SK-N-MC (cell line): ENCODE data around the gene HOXC11.

Experiments
- DNase-seq: peaks from one replicate; pipeline ENCODE4 v3.0.0-alpha.2; 2011; ENCODE audit warnings: low read depth, low spot score
- H3K27ac ChIP-seq: fragments of 200-600 bp; sonication (generic); 2 replicates; pipeline ENCODE4 v1.5.1; 2016; ENCODE audit warnings: mixed run types
- H3K36me3 ChIP-seq: fragments of 200-600 bp; sonication (generic); 2 replicates; pipeline ENCODE4 v1.6.1; 2017; ENCODE audit warnings: antibody characterized with exemption, low read length, mixed read lengths; ENCODE audit not compliant: insufficient read depth
- H3K4me3 ChIP-seq: fragments of 200-600 bp; sonication (generic); 2 replicates; pipeline ENCODE4 v1.5.1; 2016
- H3K9ac ChIP-seq: fragments of 200-600 bp; sonication (generic); 2 replicates; pipeline ENCODE4 v1.8.0; 2017; ENCODE audit warnings: mixed run types, mixed read lengths; ENCODE audit not compliant: insufficient read length
- H3K9me3 ChIP-seq: fragments of 200-600 bp; sonication (generic); 2 replicates; pipeline ENCODE4 v1.6.1; 2017; ENCODE audit warnings: low read depth, mild to moderate bottlenecking, antibody characterized with exemption, low read length, moderate library complexity, mixed read lengths
- EZH2 ChIP-seq: fragments of 200-600 bp; sonication (generic); IDR thresholded peaks from one replicate; pipeline ENCODE4 v1.6.1; 2017; ENCODE audit warnings: antibody characterized with exemption
- FOXP2 ChIP-seq: optimal IDR thresholded peaks from 2 replicates; pipeline ENCODE3; 2011; ENCODE audit warnings: mild to moderate bottlenecking, moderate library complexity; ENCODE audit not compliant: insufficient read depth; ENCODE audit errors: extremely low read length, control extremely low read depth
- POLR2AphosphoS5 ChIP-seq: IDR thresholded peaks from 2 replicates; pipeline ENCODE4 v1.6.1; 2012; ENCODE audit warnings: mild to moderate bottlenecking, low read depth, low read length, borderline replicate concordance

HOXC11 gene

DNA sequence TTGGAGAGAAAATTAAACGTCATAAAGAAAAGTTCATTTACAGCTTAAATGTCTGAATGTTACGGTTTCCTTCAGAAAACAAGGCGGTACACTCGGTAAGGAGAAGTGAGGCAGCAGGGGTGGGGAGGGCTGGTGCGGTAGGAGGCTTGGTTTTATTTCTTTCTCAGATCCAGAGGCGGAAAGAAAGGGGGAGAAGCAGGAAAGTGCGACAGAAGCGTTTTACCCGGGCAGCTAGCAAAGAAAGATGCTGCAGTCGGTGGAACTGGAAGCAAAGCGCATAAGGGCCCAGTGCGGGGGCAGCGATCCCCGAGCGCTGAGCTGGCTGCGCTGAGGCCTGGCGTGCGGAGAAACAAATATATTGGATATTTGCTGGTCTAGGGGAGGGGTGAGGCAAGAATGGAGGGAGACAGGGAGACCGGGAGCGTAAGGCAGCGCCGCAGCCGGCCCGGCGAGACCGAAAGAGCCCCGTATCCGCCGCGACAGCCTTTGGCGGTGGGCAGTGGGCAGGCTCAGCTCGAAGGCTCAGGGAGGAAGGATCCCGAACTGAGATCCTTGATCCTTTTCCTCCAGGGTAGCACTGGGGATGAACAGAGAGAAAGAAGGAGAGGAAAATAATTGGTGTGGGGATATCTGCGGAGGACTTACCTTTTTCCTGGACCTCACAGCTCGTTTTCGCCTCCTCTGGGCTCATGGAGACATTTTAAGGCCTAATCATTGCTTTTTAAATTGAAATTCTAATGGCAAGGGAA is 6.4 kb upstream of the HOXC11 start:
- peak overlapping the region; percentile 94 for H3K4me3 ChIP-seq
- H3K9ac ChIP-seq: peak overlapping the region; percentile 84
- no peak for TF ChIP-seq FOXP2
- TF ChIP-seq POLR2AphosphoS5: no peak; the same call in 1 of the 2 replicates
- H3K36me3 ChIP-seq: peaks cover 25% of the 10 kb centered on the region
- peak overlapping the region; percentile 94 for H3K27ac ChIP-seq
- DNase-seq: no peak
- H3K9me3 ChIP-seq: no peaks in the 10 kb centered on the region

DNA sequence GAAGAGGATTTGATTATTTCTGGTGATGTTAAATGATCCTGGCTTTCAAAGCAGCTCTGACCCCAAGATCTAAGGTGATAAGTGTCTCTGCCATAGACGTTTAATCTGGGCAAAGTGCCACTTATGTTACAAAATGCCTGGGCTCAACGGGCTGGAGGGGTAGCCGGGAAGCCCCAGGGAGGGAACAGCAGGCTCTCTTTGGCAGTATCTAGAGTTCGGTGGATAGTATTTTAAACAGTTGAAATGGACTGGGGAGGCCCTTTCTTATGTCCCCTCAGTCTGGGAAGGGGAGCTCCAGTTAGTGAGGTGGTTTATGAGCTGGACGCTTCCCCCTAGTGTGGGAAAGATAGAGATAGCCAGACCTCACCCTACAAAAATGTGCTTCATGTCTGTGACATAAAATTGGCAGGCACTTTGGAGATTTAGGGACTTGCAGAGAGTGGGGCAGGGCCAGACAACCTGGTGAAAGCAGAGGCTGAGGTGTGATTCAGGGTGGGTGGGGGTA is 5.5 kb upstream of the HOXC11 start:
- TF ChIP-seq FOXP2 (no peak), EZH2 (no peak), POLR2AphosphoS5 (no peak)
- no peak for DNase-seq
- Histone ChIP-seq H3K27ac (peak overlapping the region; percentile 94), H3K9me3 (no peaks in the 10 kb centered on the region), H3K9ac (peak overlapping the region; percentile 84), H3K36me3 (peaks cover 17% of the 10 kb centered on the region), H3K4me3 (peak overlapping the region; percentile 94)

DNA sequence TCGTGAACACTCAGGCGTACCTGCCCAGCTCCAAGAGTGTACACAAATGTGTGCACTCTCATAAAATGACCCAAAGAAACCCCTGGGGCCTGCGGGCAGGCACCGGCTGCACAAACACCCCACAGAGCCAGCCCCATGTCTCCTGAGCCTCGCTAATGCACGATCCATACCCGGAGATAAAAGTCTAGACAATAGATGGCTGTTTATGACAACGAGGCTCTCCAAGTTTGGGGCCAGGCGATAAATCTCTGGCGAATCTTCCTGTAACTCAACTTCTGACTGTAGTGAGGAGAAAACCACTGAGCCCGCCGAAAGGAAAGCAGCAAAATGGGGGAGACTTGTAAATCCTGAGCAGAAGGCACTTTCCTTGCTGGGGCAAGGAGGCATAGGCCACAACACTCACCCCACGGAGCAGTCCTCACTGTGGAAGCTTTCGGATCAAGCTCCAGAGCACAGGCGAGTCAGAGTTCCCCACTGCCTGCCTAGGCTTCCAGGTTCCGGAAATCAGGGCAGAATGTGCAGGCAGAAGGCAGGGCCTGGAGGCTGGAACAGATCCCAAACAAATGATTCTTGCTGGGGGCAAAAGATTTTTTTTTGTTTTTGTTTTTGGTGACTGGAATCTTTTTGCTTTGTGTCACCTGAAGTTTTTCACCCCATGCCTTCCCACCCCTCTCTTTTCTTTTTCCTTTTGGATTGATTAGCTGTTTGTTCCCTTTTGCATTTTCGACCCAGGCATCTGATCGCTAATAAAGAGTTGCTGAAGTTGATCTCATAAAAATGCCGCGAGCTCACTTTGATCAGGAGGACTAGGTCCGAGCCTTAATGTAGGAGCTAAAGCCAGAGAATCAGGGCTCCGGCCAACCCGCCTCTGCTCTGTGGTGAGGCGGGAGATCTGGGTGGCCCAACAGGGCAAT is 4.5 kb upstream of the HOXC11 start:
- TF ChIP-seq FOXP2 (peak; percentile 58), POLR2AphosphoS5 (no peak; the same call in 1 of the 2 replicates), EZH2 (no peak)
- Histone ChIP-seq H3K27ac (peak overlapping the region; percentile 94), H3K36me3 (peaks cover 12% of the 10 kb centered on the region), H3K9me3 (no peaks in the 10 kb centered on the region), H3K9ac (peak overlapping the region; percentile 84), H3K4me3 (peak overlapping the region; percentile 94)
- no peak for DNase-seq

DNA sequence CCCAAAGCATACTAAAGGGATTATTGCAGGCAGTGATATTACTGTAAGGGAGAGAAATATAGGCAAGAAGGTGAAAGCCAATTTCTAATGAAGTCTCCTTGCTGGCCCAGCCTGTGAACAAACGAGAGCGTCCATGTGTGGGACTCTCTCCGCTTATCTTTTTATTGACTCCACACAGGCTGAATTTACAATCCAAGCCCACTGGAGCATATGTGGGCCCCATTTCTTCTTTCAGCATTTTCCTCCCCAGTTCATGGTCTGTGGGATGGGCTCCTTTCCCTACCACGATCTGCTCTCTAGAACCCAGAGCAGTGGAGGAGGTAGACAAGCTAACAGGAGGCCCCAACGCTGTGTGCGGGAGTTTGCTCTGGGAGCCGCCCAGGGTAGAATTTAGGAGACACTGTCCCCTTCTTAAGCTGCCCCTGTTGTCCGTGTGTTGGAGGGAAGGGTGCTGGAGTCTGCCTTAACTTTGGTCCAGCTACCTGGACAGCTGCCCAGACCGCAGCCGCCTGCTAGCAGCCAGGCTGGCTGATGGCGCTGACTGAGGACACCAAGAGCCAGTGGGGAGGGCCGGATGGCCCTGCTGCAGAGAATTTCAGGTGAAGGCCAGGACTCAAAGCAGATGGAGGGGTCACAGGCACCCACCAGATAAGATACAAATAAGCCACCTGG is 3.2 kb upstream of the HOXC11 start:
- TF ChIP-seq EZH2 (no peak), POLR2AphosphoS5 (no peak), FOXP2 (no peak)
- peak overlapping the region; percentile 94 for H3K27ac ChIP-seq
- no peak overlapping the region for H3K9ac ChIP-seq
- H3K4me3 ChIP-seq: no peak overlapping the region
- H3K36me3 ChIP-seq: 0 out of 2 replicates have a peak, but pooled peaks cover 6% of the 10 kb centered on the region
- H3K9me3 ChIP-seq: no peaks in the 10 kb centered on the region
- no peak for DNase-seq

DNA sequence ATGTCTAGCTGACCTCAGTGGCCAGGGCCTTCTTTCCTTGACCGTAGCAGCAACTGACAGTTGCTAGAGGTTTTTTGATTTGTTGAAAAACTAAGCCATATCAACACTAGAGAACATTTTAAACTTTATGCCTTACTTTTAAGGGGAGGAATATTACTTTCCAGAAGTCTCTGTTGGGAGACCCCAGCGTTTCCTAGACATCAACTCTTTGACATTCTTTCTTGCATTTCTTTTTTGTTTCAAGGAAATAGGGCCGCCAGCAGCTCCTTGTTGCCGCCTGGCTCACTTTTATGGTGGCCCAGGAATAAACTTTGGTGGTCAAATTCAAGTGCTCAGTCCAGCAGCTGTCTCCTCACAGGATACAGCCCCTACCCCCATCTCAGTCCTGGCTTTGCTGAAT is 2.5 kb upstream of the HOXC11 start:
- no peak for DNase-seq
- Histone ChIP-seq H3K4me3 (no peak overlapping the region), H3K36me3 (peaks cover 2% of the 10 kb centered on the region), H3K27ac (no peak overlapping the region), H3K9me3 (no peaks in the 10 kb centered on the region), H3K9ac (no peak overlapping the region)
- no peak for TF ChIP-seq EZH2
- TF ChIP-seq POLR2AphosphoS5: no peak
- TF ChIP-seq FOXP2: no peak

DNA sequence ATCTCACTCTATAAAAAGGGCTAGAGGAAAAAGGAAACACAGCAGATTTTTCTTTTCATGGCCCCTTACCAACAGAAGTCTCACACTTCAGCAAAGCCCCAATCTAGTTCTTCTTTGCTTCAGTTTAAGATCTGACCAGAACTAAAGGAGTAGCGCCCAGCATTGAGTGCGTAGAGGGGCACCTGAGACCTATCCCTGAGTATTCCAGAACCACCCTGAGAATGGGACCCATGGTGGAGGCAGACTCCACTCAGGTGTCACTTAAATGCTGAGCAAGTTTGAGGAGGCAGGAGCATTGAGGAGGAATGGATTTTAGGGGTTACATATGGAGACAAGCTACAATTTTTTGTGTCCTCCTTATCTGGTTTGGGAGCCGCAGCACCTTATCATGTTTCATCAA is 1.8 kb upstream of the HOXC11 start:
- no peak for TF ChIP-seq FOXP2
- no peak for TF ChIP-seq EZH2
- TF ChIP-seq POLR2AphosphoS5: no peak
- Histone ChIP-seq H3K27ac (no peak overlapping the region), H3K36me3 (peaks cover 8% of the 10 kb centered on the region), H3K4me3 (no peak overlapping the region), H3K9ac (no peak overlapping the region), H3K9me3 (no peaks in the 10 kb centered on the region)
- no peak for DNase-seq

DNA sequence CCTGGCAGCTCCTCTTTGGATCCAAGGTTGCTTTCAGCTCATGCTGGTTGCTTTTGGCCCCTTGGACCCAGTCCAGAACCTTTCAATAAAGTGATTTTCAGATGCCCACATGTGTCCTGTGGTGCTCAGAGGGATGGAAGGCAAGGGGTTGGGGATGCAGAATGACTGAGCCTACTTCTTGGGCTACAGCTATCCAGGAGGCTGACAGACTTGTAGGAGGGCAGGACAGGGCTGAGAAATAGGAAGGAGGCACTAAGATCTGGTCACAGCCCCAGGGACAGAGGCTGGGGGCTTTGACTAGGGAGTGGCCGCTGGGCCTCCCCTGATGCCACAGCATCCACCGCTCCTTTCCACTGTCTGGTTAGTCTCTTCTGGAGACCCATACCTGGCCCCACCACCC is 1.2 kb upstream of the HOXC11 start:
- Histone ChIP-seq H3K4me3 (no peak overlapping the region), H3K9me3 (no peaks in the 10 kb centered on the region), H3K27ac (no peak overlapping the region), H3K9ac (no peak overlapping the region), H3K36me3 (peaks cover 8% of the 10 kb centered on the region)
- DNase-seq: no peak
- TF ChIP-seq EZH2 (no peak), FOXP2 (no peak), POLR2AphosphoS5 (no peak)
